ENCODE measurements around the gene SRP9.

GRCh38 chr1:225830841-225831240 is 53.2 kb downstream of the SRP9 start:
- TF ChIP-seq POLR2A (IDR thresholded peaks at IDR 0.05; ENCODE audit: low read depth): no peak
- TF ChIP-seq CTCF (IDR thresholded peaks at IDR 0.05): no peak
- TF ChIP-seq POLR2AphosphoS5 (IDR thresholded peaks at IDR 0.05): no peak
- no peak for TF ChIP-seq EP300 (IDR thresholded peaks at IDR 0.05)
